GM12873 (cell line): Measurements from ENCODE around the gene YIPF3.

Experiments
- TF ChIP-seq, protein P1 (sequence below): IDR thresholded peaks from 2 replicates; pipeline ENCODE4 v1.5.1; 2012; ENCODE audit warnings: low read depth, mild to moderate bottlenecking, moderate library complexity, low read length, control low read depth; ENCODE audit not compliant: insufficient read depth; ENCODE audit errors: missing control alignments

The YIPF3 gene

GRCh38 chr6:43506667-43507471, 9.9 kb downstream of the YIPF3 start:
- TF ChIP-seq, protein P1, sequence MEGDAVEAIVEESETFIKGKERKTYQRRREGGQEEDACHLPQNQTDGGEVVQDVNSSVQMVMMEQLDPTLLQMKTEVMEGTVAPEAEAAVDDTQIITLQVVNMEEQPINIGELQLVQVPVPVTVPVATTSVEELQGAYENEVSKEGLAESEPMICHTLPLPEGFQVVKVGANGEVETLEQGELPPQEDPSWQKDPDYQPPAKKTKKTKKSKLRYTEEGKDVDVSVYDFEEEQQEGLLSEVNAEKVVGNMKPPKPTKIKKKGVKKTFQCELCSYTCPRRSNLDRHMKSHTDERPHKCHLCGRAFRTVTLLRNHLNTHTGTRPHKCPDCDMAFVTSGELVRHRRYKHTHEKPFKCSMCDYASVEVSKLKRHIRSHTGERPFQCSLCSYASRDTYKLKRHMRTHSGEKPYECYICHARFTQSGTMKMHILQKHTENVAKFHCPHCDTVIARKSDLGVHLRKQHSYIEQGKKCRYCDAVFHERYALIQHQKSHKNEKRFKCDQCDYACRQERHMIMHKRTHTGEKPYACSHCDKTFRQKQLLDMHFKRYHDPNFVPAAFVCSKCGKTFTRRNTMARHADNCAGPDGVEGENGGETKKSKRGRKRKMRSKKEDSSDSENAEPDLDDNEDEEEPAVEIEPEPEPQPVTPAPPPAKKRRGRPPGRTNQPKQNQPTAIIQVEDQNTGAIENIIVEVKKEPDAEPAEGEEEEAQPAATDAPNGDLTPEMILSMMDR: peak; percentile 99

GRCh38 chr6:43506171-43506570, 10.6 kb downstream of the YIPF3 start:
- TF ChIP-seq, protein P1: no peak

- TF ChIP-seq, protein P1: no peak
Measured at GRCh38 chr6:43505718-43506117, 11.0 kb downstream of the YIPF3 start.

DNA sequence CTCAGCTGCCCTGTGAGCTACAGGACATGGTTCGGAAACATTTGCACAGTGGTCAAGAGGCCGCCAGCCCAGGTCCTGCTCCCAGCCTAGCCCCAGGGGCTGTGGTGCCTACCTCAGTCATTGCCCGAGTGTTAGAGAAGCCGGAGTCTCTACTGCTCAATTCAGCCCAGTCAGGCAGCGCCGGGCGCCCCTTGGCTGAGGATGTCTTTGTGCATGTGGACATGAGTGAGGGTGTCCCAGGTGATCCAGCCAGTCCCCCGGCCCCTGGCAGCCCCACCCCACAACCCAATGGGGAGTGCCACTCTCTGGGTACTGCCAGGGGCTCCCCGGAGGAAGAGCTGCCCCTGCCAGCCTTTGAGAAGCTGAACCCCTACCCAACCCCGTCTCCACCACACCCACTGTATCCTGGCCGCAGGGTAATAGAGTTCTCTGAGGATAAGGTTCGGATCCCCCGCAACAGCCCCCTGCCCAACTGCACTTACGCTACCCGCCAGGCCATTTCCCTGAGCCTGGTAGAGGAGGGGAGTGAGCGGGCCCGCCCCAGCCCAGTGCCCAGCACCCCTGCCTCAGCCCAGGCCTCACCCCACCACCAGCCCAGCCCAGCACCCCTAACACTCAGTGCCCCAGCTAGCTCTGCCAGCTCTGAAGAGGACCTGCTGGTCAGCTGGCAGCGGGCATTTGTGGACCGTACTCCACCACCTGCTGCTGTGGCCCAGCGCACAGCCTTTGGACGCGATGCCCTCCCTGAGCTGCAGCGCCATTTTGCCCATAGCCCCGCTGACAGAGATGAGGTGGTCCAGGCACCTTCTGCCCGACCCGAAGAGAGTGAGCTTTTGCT, 11.8 kb downstream of the YIPF3 start:
- TF ChIP-seq, protein P1: no peak

DNA sequence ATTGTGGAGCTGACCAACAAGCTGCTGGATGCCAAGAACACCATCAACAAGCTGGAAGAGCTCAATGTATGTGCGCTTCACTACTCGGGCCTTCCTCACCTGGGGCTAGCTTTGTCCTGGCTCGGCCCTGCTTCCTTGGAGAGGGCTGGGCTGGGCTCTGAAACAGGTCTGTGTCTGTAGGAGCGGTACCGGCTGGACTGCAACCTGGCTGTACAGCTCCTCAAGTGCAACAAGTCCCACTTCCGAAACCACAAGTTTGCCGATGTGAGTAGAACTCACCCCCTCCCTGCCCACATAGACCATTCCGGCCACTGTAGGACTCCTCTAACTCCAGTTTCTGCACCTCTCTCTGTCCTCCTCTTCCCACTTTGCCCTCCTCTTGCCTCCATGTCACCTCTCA, 13.3 kb downstream of the YIPF3 start:
- TF ChIP-seq, protein P1: no peak

DNA sequence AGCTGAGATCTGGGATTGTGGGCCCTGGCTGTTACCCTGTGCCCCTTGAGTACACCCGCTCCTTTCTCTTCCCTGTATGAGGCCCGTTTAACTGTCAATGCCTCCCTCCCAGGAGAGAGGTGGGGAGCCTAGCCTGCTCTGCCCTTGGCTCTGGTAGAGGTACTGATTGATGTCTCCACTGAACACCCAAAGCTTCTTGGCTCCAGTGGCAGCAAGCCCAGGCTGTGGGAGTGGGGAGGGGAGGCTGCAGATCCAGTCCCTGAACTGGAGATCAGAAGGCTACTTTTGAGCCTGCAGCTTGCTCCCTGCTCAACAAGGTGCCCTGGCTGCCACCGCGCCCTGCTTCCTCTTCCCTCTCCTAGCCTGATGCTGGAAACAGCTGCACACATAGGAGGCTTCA, 14.1 kb downstream of the YIPF3 start:
- TF ChIP-seq, protein P1: no peak

- TF ChIP-seq, protein P1: no peak
Measured at GRCh38 chr6:43500921-43501320, 15.8 kb downstream of the YIPF3 start.
